ENCODE results near the gene IMP3. TPM values are rescaled to one million over a fixed set of nuclear protein-coding genes. Genes with fewer than 3 reads are reported as not detected.

The IMP3 gene
- total RNA-seq, 1 experiment from 2014 or later: 56.0 TPM

DNA sequence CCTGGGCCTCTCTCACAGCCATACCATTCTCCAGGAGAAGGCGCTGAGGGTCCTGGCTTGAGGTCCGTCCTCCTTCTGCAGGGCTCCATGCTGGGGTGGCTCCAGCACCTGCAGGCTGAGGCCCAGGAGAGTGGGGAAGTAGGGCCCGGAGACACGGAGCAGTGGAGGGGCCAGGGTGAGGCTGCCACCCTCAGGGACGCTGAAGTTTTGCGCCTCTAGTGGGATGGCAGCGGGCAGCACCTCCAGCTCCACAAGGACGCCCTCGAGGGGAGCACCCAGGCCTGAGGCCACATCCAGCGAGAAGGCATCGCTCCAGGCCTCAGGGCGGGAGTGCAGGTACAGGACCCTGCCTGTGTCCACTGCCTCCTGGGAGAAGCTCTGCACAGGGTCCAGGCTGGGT lies 45.2 kb upstream of the IMP3 start:
- TF ChIP-seq, protein P1, sequence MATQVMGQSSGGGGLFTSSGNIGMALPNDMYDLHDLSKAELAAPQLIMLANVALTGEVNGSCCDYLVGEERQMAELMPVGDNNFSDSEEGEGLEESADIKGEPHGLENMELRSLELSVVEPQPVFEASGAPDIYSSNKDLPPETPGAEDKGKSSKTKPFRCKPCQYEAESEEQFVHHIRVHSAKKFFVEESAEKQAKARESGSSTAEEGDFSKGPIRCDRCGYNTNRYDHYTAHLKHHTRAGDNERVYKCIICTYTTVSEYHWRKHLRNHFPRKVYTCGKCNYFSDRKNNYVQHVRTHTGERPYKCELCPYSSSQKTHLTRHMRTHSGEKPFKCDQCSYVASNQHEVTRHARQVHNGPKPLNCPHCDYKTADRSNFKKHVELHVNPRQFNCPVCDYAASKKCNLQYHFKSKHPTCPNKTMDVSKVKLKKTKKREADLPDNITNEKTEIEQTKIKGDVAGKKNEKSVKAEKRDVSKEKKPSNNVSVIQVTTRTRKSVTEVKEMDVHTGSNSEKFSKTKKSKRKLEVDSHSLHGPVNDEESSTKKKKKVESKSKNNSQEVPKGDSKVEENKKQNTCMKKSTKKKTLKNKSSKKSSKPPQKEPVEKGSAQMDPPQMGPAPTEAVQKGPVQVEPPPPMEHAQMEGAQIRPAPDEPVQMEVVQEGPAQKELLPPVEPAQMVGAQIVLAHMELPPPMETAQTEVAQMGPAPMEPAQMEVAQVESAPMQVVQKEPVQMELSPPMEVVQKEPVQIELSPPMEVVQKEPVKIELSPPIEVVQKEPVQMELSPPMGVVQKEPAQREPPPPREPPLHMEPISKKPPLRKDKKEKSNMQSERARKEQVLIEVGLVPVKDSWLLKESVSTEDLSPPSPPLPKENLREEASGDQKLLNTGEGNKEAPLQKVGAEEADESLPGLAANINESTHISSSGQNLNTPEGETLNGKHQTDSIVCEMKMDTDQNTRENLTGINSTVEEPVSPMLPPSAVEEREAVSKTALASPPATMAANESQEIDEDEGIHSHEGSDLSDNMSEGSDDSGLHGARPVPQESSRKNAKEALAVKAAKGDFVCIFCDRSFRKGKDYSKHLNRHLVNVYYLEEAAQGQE (IDR thresholded peaks at IDR 0.05; ENCODE audit: insufficient read depth in 1 of 2, low read depth in 2 of 2, low read length in 1 of 2): no peak
- TF ChIP-seq SIN3A (IDR thresholded peaks at IDR 0.05; ENCODE audit: borderline replicate concordance, insufficient read depth, low read depth, low read length) (no peak), TCF7L2 (IDR thresholded peaks at IDR 0.05; ENCODE audit: low read depth, low read length) (no peak), POLR2AphosphoS5 (IDR thresholded peaks at IDR 0.05; ENCODE audit: low read depth, low read length) (no peak)
- TF ChIP-seq, protein P2, sequence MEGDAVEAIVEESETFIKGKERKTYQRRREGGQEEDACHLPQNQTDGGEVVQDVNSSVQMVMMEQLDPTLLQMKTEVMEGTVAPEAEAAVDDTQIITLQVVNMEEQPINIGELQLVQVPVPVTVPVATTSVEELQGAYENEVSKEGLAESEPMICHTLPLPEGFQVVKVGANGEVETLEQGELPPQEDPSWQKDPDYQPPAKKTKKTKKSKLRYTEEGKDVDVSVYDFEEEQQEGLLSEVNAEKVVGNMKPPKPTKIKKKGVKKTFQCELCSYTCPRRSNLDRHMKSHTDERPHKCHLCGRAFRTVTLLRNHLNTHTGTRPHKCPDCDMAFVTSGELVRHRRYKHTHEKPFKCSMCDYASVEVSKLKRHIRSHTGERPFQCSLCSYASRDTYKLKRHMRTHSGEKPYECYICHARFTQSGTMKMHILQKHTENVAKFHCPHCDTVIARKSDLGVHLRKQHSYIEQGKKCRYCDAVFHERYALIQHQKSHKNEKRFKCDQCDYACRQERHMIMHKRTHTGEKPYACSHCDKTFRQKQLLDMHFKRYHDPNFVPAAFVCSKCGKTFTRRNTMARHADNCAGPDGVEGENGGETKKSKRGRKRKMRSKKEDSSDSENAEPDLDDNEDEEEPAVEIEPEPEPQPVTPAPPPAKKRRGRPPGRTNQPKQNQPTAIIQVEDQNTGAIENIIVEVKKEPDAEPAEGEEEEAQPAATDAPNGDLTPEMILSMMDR (IDR thresholded peaks at IDR 0.05): no peak; the same call in 1 of the 2 replicates
- ATAC-seq: no peak
- CTCF ChIA-PET: interaction anchor here (0.6 to 2.7 kb wide), 2 partner anchors 42 to 117 kb away, joined by 3 to 14 read pairs; no protein-coding TSS in a partner anchor

DNA sequence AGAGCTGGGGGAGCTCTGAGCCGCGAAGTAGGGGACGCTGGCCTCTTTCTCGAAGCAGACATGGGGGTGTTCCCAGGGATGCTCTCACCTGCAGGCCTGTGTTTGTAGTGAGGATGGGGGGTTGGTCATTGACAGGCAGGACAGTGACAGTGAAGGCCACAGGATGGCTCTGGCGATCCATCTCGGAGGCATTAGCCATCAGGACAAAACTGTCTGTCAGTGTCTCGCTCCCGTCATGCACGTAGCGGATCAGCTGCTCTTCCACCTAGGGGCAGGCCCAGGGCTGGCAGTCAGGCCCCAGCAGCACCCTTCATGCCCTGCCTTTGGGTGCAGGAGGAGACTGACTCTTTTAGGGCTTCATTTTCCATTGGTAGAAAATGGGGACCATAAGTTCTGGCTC lies 44.6 kb upstream of the IMP3 start:
- ChIA-PET POLR2A (no interaction called here), CTCF (interaction anchor here (0.6 to 0.8 kb wide), 2 partner anchors 42 to 48 kb away, joined by 3 read pairs; no protein-coding TSS in a partner anchor)
- Histone ChIP-seq H3K4me3 (ENCODE audit: low read depth in 2 of 2, low read length in 2 of 2) (no peak overlapping the region), H3K27me3 (ENCODE audit: control insufficient read depth, insufficient read depth, low read length) (no peaks in the 10 kb centered on the region), H3K9me3 (ENCODE audit: control insufficient read depth, insufficient read depth, low read depth, low read length) (no peaks in the 10 kb centered on the region), H3K27ac (ENCODE audit: low read length) (no peak overlapping the region), H3K36me3 (ENCODE audit: control insufficient read depth, insufficient read depth, low read length) (no peaks in the 10 kb centered on the region), H3K4me1 (ENCODE audit: control insufficient read depth, insufficient read depth, low read length) (no peaks in the 10 kb centered on the region)
- intact Hi-C loops (cut with micrococcal nuclease; ENCODE audit: unreplicated experiment): loop anchor here (5.0 kb wide), 2 partner anchors 42 to 118 kb away; partner anchors contain the start of gene IMP3
- ATAC-seq (no peak), DNase-seq (ENCODE audit: low read depth, low spot score) (no peak)
- in situ Hi-C loops (cut with HindIII; ENCODE audit: low pct_unique_long_range_greater_than_20kb, low sequenced_read_pairs): no loop called here
- no TSS peak for BruUV-seq (replicated peaks)
- TF ChIP-seq TCF7L2 (IDR thresholded peaks at IDR 0.05; ENCODE audit: low read depth, low read length) (no peak), SIN3A (IDR thresholded peaks at IDR 0.05; ENCODE audit: borderline replicate concordance, insufficient read depth, low read depth, low read length) (no peak), POLR2AphosphoS5 (IDR thresholded peaks at IDR 0.05; ENCODE audit: low read depth, low read length) (no peak)
- TF ChIP-seq, protein P2 (IDR thresholded peaks at IDR 0.05): no peak
- TF ChIP-seq, protein P1 (IDR thresholded peaks at IDR 0.05; ENCODE audit: insufficient read depth in 1 of 2, low read depth in 2 of 2, low read length in 1 of 2): no peak

More for the DNA sequence above, 45.2 kb upstream of the IMP3 start:
- Histone ChIP-seq H3K4me1 (ENCODE audit: control insufficient read depth, insufficient read depth, low read length) (no peaks in the 10 kb centered on the region), H3K9me3 (ENCODE audit: control insufficient read depth, insufficient read depth, low read depth, low read length) (no peaks in the 10 kb centered on the region), H3K27me3 (ENCODE audit: control insufficient read depth, insufficient read depth, low read length) (no peaks in the 10 kb centered on the region), H3K36me3 (ENCODE audit: control insufficient read depth, insufficient read depth, low read length) (no peaks in the 10 kb centered on the region), H3K27ac (ENCODE audit: low read length) (no peak overlapping the region), H3K4me3 (ENCODE audit: low read depth in 2 of 2, low read length in 2 of 2) (no peak overlapping the region)
- no peak for DNase-seq (ENCODE audit: low read depth, low spot score)
- in situ Hi-C loops (cut with HindIII; ENCODE audit: low pct_unique_long_range_greater_than_20kb, low sequenced_read_pairs) (no loop called here), intact Hi-C loops (cut with micrococcal nuclease; ENCODE audit: unreplicated experiment) (loop anchor here (5.0 kb wide), 1 partner anchor 117 kb away; no protein-coding TSS in a partner anchor)
- POLR2A ChIA-PET: no interaction called here
- no TSS peak for BruUV-seq (replicated peaks)
